C4-2B (cell line): ENCODE data around the gene DNM3.

Experiments
- ZFX ChIP-seq: fragments of 450-650 bp; IDR thresholded peaks from 2 replicates; pipeline ENCODE4 v1.6.1; 2017
- TF ChIP-seq, protein P1 (sequence below): fragments of 450-650 bp; conservative IDR thresholded peaks from 2 replicates; pipeline ENCODE4 v1.5.1; 2017; ENCODE audit warnings: mild to moderate bottlenecking

DNA sequence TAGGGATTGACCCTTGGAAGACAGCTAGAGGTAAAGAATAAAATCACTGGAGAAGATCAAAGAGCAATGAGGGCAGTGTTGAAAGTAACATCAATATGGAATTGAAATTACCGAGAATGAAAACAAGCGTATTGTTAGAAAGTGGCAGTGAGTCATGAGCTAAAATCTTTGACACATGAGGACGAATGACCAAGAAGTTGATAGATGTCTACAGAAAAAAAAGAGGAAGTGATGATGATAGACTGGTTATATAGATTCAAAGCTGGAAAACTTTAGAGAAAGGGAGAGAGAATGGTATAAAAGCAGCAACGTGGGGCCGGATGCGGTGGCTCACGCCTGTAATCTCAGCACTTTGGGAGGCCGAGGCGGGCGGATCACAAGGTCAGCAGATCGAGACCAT, 12.5 kb upstream of the DNM3 start:
- no peak for TF ChIP-seq ZFX
- TF ChIP-seq, protein P1, sequence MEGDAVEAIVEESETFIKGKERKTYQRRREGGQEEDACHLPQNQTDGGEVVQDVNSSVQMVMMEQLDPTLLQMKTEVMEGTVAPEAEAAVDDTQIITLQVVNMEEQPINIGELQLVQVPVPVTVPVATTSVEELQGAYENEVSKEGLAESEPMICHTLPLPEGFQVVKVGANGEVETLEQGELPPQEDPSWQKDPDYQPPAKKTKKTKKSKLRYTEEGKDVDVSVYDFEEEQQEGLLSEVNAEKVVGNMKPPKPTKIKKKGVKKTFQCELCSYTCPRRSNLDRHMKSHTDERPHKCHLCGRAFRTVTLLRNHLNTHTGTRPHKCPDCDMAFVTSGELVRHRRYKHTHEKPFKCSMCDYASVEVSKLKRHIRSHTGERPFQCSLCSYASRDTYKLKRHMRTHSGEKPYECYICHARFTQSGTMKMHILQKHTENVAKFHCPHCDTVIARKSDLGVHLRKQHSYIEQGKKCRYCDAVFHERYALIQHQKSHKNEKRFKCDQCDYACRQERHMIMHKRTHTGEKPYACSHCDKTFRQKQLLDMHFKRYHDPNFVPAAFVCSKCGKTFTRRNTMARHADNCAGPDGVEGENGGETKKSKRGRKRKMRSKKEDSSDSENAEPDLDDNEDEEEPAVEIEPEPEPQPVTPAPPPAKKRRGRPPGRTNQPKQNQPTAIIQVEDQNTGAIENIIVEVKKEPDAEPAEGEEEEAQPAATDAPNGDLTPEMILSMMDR: no peak
